WTC11 (cell line): ENCODE data around the gene MCF2L2.

ENCODE experiments used
- CTCF ChIP-seq: fragments of 200-600 bp; IDR thresholded peaks from 2 replicates; pipeline ENCODE4 v1.8.0; 2022; ENCODE audit warnings: antibody characterized with exemption
- E2F1 ChIP-seq: sonication (generic); formaldehyde crosslinking; IDR thresholded peaks from 2 replicates; pipeline ENCODE4 v1.8.0; 2022; ENCODE audit warnings: mild to moderate bottlenecking, missing genetic modification reagents
- GABPB1 ChIP-seq: sonication (generic); formaldehyde crosslinking; IDR thresholded peaks from 2 replicates; pipeline ENCODE4 v1.8.1; 2023; ENCODE audit warnings: mild to moderate bottlenecking, missing genetic modification reagents
- USF1 ChIP-seq: sonication (generic); formaldehyde crosslinking; IDR thresholded peaks from 2 replicates; pipeline ENCODE4 v1.8.0; 2022; ENCODE audit warnings: mild to moderate bottlenecking, missing genetic modification reagents
- TF ChIP-seq, protein P1 (sequence below): sonication (generic); formaldehyde crosslinking; conservative IDR thresholded peaks from 2 replicates; pipeline ENCODE4 v1.8.1; 2023; ENCODE audit warnings: mild to moderate bottlenecking, low read depth, missing genetic modification reagents, moderate library complexity
- TF ChIP-seq, protein P2 (sequence below): sonication (generic); formaldehyde crosslinking; IDR thresholded peaks from 2 replicates; pipeline ENCODE4 v1.8.0; 2023; ENCODE audit warnings: mild to moderate bottlenecking, missing genetic modification reagents
- TF ChIP-seq, protein P3 (sequence below): sonication (generic); formaldehyde crosslinking; IDR thresholded peaks from 2 replicates; pipeline ENCODE4 v1.8.1; 2023; ENCODE audit warnings: mild to moderate bottlenecking, missing genetic modification reagents, moderate library complexity
- TF ChIP-seq, protein P4 (sequence below): sonication (generic); formaldehyde crosslinking; IDR thresholded peaks from 2 replicates; pipeline ENCODE4 v1.8.0; 2022; ENCODE audit warnings: mild to moderate bottlenecking, missing genetic modification reagents

DNA sequence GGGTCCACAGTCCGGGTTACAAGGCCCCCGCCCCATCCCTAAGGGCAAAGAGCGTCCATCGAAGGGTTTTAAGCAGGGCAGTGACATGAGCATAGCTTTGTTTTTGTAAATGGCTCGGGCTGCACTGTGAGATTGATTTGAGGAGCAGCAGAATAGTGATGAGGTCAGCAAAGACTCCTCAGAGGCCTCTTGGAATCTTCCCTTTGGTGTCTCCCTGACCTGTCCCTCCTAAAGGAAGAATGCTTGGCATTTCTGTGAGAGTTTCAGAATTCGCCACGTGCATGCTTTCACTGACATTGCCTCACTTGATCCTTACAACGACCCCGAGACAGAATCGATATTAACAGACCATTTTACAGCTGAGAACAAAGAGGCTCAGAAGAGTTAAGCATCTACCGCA, 286.2 kb downstream of the MCF2L2 start:
- TF ChIP-seq, protein P1, sequence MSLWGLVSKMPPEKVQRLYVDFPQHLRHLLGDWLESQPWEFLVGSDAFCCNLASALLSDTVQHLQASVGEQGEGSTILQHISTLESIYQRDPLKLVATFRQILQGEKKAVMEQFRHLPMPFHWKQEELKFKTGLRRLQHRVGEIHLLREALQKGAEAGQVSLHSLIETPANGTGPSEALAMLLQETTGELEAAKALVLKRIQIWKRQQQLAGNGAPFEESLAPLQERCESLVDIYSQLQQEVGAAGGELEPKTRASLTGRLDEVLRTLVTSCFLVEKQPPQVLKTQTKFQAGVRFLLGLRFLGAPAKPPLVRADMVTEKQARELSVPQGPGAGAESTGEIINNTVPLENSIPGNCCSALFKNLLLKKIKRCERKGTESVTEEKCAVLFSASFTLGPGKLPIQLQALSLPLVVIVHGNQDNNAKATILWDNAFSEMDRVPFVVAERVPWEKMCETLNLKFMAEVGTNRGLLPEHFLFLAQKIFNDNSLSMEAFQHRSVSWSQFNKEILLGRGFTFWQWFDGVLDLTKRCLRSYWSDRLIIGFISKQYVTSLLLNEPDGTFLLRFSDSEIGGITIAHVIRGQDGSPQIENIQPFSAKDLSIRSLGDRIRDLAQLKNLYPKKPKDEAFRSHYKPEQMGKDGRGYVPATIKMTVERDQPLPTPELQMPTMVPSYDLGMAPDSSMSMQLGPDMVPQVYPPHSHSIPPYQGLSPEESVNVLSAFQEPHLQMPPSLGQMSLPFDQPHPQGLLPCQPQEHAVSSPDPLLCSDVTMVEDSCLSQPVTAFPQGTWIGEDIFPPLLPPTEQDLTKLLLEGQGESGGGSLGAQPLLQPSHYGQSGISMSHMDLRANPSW = no peak
- TF ChIP-seq E2F1 (CRISPR knock-in tag) (no peak), CTCF (no peak), USF1 (CRISPR knock-in tag) (no peak), GABPB1 (no peak)
- TF ChIP-seq, protein P2, sequence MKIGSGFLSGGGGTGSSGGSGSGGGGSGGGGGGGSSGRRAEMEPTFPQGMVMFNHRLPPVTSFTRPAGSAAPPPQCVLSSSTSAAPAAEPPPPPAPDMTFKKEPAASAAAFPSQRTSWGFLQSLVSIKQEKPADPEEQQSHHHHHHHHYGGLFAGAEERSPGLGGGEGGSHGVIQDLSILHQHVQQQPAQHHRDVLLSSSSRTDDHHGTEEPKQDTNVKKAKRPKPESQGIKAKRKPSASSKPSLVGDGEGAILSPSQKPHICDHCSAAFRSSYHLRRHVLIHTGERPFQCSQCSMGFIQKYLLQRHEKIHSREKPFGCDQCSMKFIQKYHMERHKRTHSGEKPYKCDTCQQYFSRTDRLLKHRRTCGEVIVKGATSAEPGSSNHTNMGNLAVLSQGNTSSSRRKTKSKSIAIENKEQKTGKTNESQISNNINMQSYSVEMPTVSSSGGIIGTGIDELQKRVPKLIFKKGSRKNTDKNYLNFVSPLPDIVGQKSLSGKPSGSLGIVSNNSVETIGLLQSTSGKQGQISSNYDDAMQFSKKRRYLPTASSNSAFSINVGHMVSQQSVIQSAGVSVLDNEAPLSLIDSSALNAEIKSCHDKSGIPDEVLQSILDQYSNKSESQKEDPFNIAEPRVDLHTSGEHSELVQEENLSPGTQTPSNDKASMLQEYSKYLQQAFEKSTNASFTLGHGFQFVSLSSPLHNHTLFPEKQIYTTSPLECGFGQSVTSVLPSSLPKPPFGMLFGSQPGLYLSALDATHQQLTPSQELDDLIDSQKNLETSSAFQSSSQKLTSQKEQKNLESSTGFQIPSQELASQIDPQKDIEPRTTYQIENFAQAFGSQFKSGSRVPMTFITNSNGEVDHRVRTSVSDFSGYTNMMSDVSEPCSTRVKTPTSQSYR (CRISPR knock-in tag) = no peak
- TF ChIP-seq, protein P3, sequence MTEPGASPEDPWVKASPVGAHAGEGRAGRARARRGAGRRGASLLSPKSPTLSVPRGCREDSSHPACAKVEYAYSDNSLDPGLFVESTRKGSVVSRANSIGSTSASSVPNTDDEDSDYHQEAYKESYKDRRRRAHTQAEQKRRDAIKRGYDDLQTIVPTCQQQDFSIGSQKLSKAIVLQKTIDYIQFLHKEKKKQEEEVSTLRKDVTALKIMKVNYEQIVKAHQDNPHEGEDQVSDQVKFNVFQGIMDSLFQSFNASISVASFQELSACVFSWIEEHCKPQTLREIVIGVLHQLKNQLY (CRISPR knock-in tag) = no peak
- TF ChIP-seq, protein P4, sequence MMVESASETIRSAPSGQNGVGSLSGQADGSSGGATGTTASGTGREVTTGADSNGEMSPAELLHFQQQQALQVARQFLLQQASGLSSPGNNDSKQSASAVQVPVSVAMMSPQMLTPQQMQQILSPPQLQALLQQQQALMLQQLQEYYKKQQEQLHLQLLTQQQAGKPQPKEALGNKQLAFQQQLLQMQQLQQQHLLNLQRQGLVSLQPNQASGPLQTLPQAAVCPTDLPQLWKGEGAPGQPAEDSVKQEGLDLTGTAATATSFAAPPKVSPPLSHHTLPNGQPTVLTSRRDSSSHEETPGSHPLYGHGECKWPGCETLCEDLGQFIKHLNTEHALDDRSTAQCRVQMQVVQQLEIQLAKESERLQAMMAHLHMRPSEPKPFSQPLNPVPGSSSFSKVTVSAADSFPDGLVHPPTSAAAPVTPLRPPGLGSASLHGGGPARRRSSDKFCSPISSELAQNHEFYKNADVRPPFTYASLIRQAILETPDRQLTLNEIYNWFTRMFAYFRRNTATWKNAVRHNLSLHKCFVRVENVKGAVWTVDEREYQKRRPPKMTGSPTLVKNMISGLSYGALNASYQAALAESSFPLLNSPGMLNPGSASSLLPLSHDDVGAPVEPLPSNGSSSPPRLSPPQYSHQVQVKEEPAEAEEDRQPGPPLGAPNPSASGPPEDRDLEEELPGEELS (CRISPR knock-in tag) = no peak
